ENCODE measurements around the gene SPSB2. TPM values are rescaled to one million over a fixed set of nuclear protein-coding genes. Genes with fewer than 3 reads are reported as not detected.

Gene SPSB2
- total and polyA plus RNA-seq, 11 donors, result 2.3 to 6.6 (median 3.5) TPM

GRCh38 chr12:6823182-6824084 is 49.7 kb downstream of the SPSB2 start:
- H3K27ac ChIP-seq, result no peak overlapping the region
- H3K4me3 ChIP-seq, result no peak overlapping the region
- peaks cover 0 to 43% (median 27%) of the 10 kb centered on the region in 12 donors for H3K4me1 ChIP-seq
- H3K27me3 ChIP-seq, result peaks cover 0 to 16% (median 0%) of the 10 kb centered on the region in 9 donors
- DNase-seq, result peak in 1 of 5 donors; percentile 17
- no peaks in the 10 kb centered on the region for H3K9me3 ChIP-seq
- WGBS, 4 donors, result 68 to 85% (median 80%) methylated on average over 5 to 12 of the region's 12 CpGs
- intact Hi-C loops (cut with DNase I), result loop anchor here in 5 of 10 donors (2.0 to 10.0 kb wide), 5 partner anchors 45 to 209 kb away; partner anchors contain the start of genes LAG3 (in 1 of the 5) and MLF2 (in 1 of the 5)
- H3K36me3 ChIP-seq, result peaks cover 0 to 5% (median 0%) of the 10 kb centered on the region in 9 donors
- no peak for ATAC-seq
- no peak for TF ChIP-seq POLR2A (IDR thresholded peaks at IDR 0.05)
- no peak for TF ChIP-seq CTCF (IDR thresholded peaks at IDR 0.05)

- 64 to 71% (median 68%) methylated on average over 7 of the region's 7 CpGs for WGBS, 4 donors
- H3K9me3 ChIP-seq, result no peaks in the 10 kb centered on the region
- H3K27ac ChIP-seq, result peak overlapping the region in 2 of 12 donors; percentile 64 to 70
- ATAC-seq (no peak), DNase-seq (no peak)
- H3K36me3 ChIP-seq, result peaks cover 0 to 8% (median 0%) of the 10 kb centered on the region in 9 donors
- peak overlapping the region in 9 of 12 donors; percentile 51 to 67 (median 59) for H3K4me3 ChIP-seq
- peaks cover 0 to 40% (median 25%) of the 10 kb centered on the region in 12 donors for H3K4me1 ChIP-seq
- peaks cover 0 to 12% (median 0%) of the 10 kb centered on the region in 9 donors for H3K27me3 ChIP-seq
- no peak for TF ChIP-seq CTCF (IDR thresholded peaks at IDR 0.05)
- no peak for TF ChIP-seq POLR2A (IDR thresholded peaks at IDR 0.05)
- intact Hi-C loops (cut with DNase I), result loop anchor here in 3 of 10 donors (5.0 to 10.0 kb wide), 4 partner anchors 48 to 208 kb away; partner anchors contain the start of genes LAG3 (in 1 of the 3) and MLF2 (in 1 of the 3)
These were observed 50.5 kb downstream of the SPSB2 start for GRCh38 chr12:6822426-6823135.

GRCh38 chr12:6821591-6822425 is 51.3 kb downstream of the SPSB2 start, which contains the start of gene GPR162:
Gene GPR162, plus strand, starts transcription at chr12:6821821. Its CDS starts 2,078 bp downstream, at chr12:6823899.
- Histone ChIP-seq H3K4me1 (peaks cover 0 to 32% (median 19%) of the 10 kb centered on the region in 12 donors), H3K27me3 (peaks cover 0 to 12% (median 0%) of the 10 kb centered on the region in 9 donors), H3K36me3 (peaks cover 0 to 8% (median 0%) of the 10 kb centered on the region in 9 donors), H3K9me3 (no peaks in the 10 kb centered on the region), H3K4me3 (peak within 1 kb of the TSS; percentile 34 to 67 (median 58)), H3K27ac (peak within 1 kb of the TSS in 11 of 12 donors; percentile 28 to 73 (median 64))
- DNase-seq (peak in 4 of 5 donors; percentile 76 to 81 (median 77)), ATAC-seq (peak; percentile 6 to 66 (median 55))
- WGBS, 4 donors, result 1% methylated on average over 22 to 28 of the region's 28 CpGs
- intact Hi-C loops (cut with DNase I), result loop anchor here in 3 of 10 donors (5.0 to 10.0 kb wide), 4 partner anchors 47 to 207 kb away; partner anchors contain the start of genes LAG3 (in 1 of the 3) and MLF2 (in 1 of the 3)
- no peak for TF ChIP-seq CTCF (IDR thresholded peaks at IDR 0.05)
- no peak for TF ChIP-seq POLR2A (IDR thresholded peaks at IDR 0.05)

Other genes starting within 250 kb of the SPSB2 start
- 10 to 100 TPM in 1 of 9 donors, 1 to 10 TPM in 8; 3.7 to 11.7 (median 4.8) TPM for gene LPAR5, start 237.3 kb downstream of the SPSB2 start, total RNA-seq
- gene LPAR5, start 237.3 kb downstream of the SPSB2 start, polyA plus RNA-seq, result 1 to 10 TPM; 3.5 to 4.7 TPM
- 1 to 10 TPM in 4 of 9 donors, under 1 TPM in 4, not detected in 1; 0.32 to 7.2 (median 0.99) TPM for gene ACRBP, start 225.9 kb downstream of the SPSB2 start, total RNA-seq
- under 1 TPM; 0.34 to 0.60 TPM for gene ACRBP, start 225.9 kb downstream of the SPSB2 start, polyA plus RNA-seq
- 10 to 100 TPM; 17.4 to 39.0 (median 24.7) TPM for gene ING4, start 210.2 kb downstream of the SPSB2 start, total RNA-seq
- gene ING4, start 210.2 kb downstream of the SPSB2 start, polyA plus RNA-seq, result 10 to 100 TPM; 14.6 to 23.6 TPM
- 10 to 100 TPM; 19.4 to 38.1 (median 25.2) TPM for gene ZNF384, start 183.9 kb downstream of the SPSB2 start, total RNA-seq
- gene ZNF384, start 183.9 kb downstream of the SPSB2 start, polyA plus RNA-seq, result 10 to 100 TPM; 15.0 to 29.7 TPM
- under 1 TPM in 3 of 9 donors, not detected in 6; 0.11 to 0.32 (median 0.22) TPM for gene PIANP, start 172.5 kb downstream of the SPSB2 start, total RNA-seq
- gene PIANP, start 172.5 kb downstream of the SPSB2 start, polyA plus RNA-seq, result under 1 TPM; 0.15 to 0.28 TPM
- gene COPS7A, start 149.3 kb downstream of the SPSB2 start, total RNA-seq, result 10 to 100 TPM; 56.7 to 96.4 (median 82.6) TPM
- 100 to 1,000 TPM in 1 of 2 donors, 10 to 100 TPM in 1; 54.1 to 108 TPM for gene COPS7A, start 149.3 kb downstream of the SPSB2 start, polyA plus RNA-seq
- 100 to 1,000 TPM; 126 to 207 (median 152) TPM for gene MLF2, start 120.2 kb downstream of the SPSB2 start, total RNA-seq
- 100 to 1,000 TPM; 136 to 231 TPM for gene MLF2, start 120.2 kb downstream of the SPSB2 start, polyA plus RNA-seq
- gene PTMS, start 106.9 kb downstream of the SPSB2 start, total RNA-seq, result 100 to 1,000 TPM in 5 of 9 donors, 10 to 100 TPM in 4; 72.9 to 227 (median 100) TPM
- 100 to 1,000 TPM; 274 to 331 TPM for gene PTMS, start 106.9 kb downstream of the SPSB2 start, polyA plus RNA-seq
- 1 to 10 TPM in 2 of 9 donors, under 1 TPM in 3, not detected in 4; 0.10 to 1.5 (median 0.43) TPM for gene LAG3, start 100.8 kb downstream of the SPSB2 start, total RNA-seq
- gene LAG3, start 100.8 kb downstream of the SPSB2 start, polyA plus RNA-seq, result under 1 TPM; 0.03 to 0.34 TPM
- gene CD4, start 83.8 kb downstream of the SPSB2 start, total RNA-seq, result 10 to 100 TPM in 2 of 9 donors, 1 to 10 TPM in 7; 3.0 to 71.9 (median 5.4) TPM
- gene CD4, start 83.8 kb downstream of the SPSB2 start, polyA plus RNA-seq, result 1 to 10 TPM; 1.1 to 3.2 TPM
- 1 to 10 TPM; 1.8 to 5.2 (median 2.9) TPM for gene GPR162, start 51.5 kb downstream of the SPSB2 start, total RNA-seq
- 1 to 10 TPM; 4.4 to 7.7 TPM for gene GPR162, start 51.5 kb downstream of the SPSB2 start, polyA plus RNA-seq
- 10 to 100 TPM in 7 of 9 donors, 1 to 10 TPM in 2; 4.2 to 26.7 (median 16.6) TPM for gene P3H3, start 44.9 kb downstream of the SPSB2 start, total RNA-seq
- 10 to 100 TPM; 11.5 to 29.9 TPM for gene P3H3, start 44.9 kb downstream of the SPSB2 start, polyA plus RNA-seq
- 10 to 100 TPM in 2 of 9 donors, 1 to 10 TPM in 6, under 1 TPM in 1; 0.64 to 12.4 (median 6.2) TPM for gene GNB3, start 32.4 kb downstream of the SPSB2 start, total RNA-seq
- 1 to 10 TPM; 1.9 to 6.2 TPM for gene GNB3, start 32.4 kb downstream of the SPSB2 start, polyA plus RNA-seq
- 1 to 10 TPM in 1 of 9 donors, under 1 TPM in 7, not detected in 1; 0.44 to 8.3 (median 0.96) TPM for gene CDCA3, start 22.0 kb downstream of the SPSB2 start, total RNA-seq
- under 1 TPM; 0.42 to 0.65 TPM for gene CDCA3, start 22.0 kb downstream of the SPSB2 start, polyA plus RNA-seq
- 10 to 100 TPM; 42.0 to 96.8 (median 61.6) TPM for gene USP5, start 21.2 kb downstream of the SPSB2 start, total RNA-seq
- 10 to 100 TPM; 23.4 to 52.8 TPM for gene USP5, start 21.2 kb downstream of the SPSB2 start, polyA plus RNA-seq
- gene TPI1, start 5.8 kb downstream of the SPSB2 start, total RNA-seq, result 1,000 to 10,000 TPM in 1 of 9 donors, 100 to 1,000 TPM in 8; 600 to 1,024 (median 730) TPM
- gene TPI1, start 5.8 kb downstream of the SPSB2 start, polyA plus RNA-seq, result 1,000 to 10,000 TPM in 1 of 2 donors, 100 to 1,000 TPM in 1; 648 to 1,605 TPM
- gene LRRC23, start 31.5 kb upstream of the SPSB2 start, total RNA-seq, result 10 to 100 TPM in 5 of 9 donors, 1 to 10 TPM in 4; 8.2 to 15.1 (median 10.3) TPM
- 10 to 100 TPM; 14.8 to 15.3 TPM for gene LRRC23, start 31.5 kb upstream of the SPSB2 start, polyA plus RNA-seq
- gene ENO2, start 41.3 kb upstream of the SPSB2 start, total RNA-seq, result 10 to 100 TPM in 6 of 9 donors, 1 to 10 TPM in 3; 4.6 to 30.9 (median 11.6) TPM
- 10 to 100 TPM; 10.4 to 22.1 TPM for gene ENO2, start 41.3 kb upstream of the SPSB2 start, polyA plus RNA-seq
- gene ATN1, start 54.7 kb upstream of the SPSB2 start, total RNA-seq, result 10 to 100 TPM; 38.4 to 82.9 (median 67.2) TPM
- gene ATN1, start 54.7 kb upstream of the SPSB2 start, polyA plus RNA-seq, result 10 to 100 TPM; 61.3 to 65.6 TPM
- not detected for gene RNU7-1, start 70.5 kb upstream of the SPSB2 start, total RNA-seq
- not detected for gene RNU7-1, start 70.5 kb upstream of the SPSB2 start, polyA plus RNA-seq
- 100 to 1,000 TPM; 108 to 394 (median 167) TPM for gene C12orf57, start 70.7 kb upstream of the SPSB2 start, total RNA-seq
- 100 to 1,000 TPM; 258 to 460 TPM for gene C12orf57, start 70.7 kb upstream of the SPSB2 start, polyA plus RNA-seq
- 10 to 100 TPM in 2 of 9 donors, 1 to 10 TPM in 7; 3.5 to 63.2 (median 5.9) TPM for gene PTPN6, start 78.1 kb upstream of the SPSB2 start, total RNA-seq
- 1 to 10 TPM; 6.6 to 6.7 TPM for gene PTPN6, start 78.1 kb upstream of the SPSB2 start, polyA plus RNA-seq
- 100 to 1,000 TPM; 128 to 189 (median 152) TPM for gene PHB2, start 97.4 kb upstream of the SPSB2 start, total RNA-seq
- 100 to 1,000 TPM; 112 to 192 TPM for gene PHB2, start 97.4 kb upstream of the SPSB2 start, polyA plus RNA-seq
- 10 to 100 TPM; 24.2 to 43.1 (median 35.9) TPM for gene EMG1, start 97.6 kb upstream of the SPSB2 start, total RNA-seq
- gene EMG1, start 97.6 kb upstream of the SPSB2 start, polyA plus RNA-seq, result 10 to 100 TPM; 23.0 to 38.2 TPM
- gene LPCAT3, start 145.2 kb upstream of the SPSB2 start, total RNA-seq, result 10 to 100 TPM; 19.9 to 66.3 (median 46.8) TPM
- 10 to 100 TPM; 26.9 to 43.4 TPM for gene LPCAT3, start 145.2 kb upstream of the SPSB2 start, polyA plus RNA-seq
- gene C1S, start 187.4 kb upstream of the SPSB2 start, total RNA-seq, result 100 to 1,000 TPM in 2 of 9 donors, 10 to 100 TPM in 7; 31.9 to 247 (median 74.2) TPM
- gene C1S, start 187.4 kb upstream of the SPSB2 start, polyA plus RNA-seq, result 10 to 100 TPM; 30.1 to 36.4 TPM
- gene C1R, start 219.1 kb upstream of the SPSB2 start, total RNA-seq, result 100 to 1,000 TPM in 5 of 9 donors, 10 to 100 TPM in 4; 42.6 to 343 (median 107) TPM
- gene C1R, start 219.1 kb upstream of the SPSB2 start, polyA plus RNA-seq, result 10 to 100 TPM; 49.1 to 98.5 TPM
- 10 to 100 TPM in 3 of 9 donors, 1 to 10 TPM in 6; 5.4 to 27.1 (median 7.9) TPM for gene C1RL, start 235.9 kb upstream of the SPSB2 start, total RNA-seq
- 1 to 10 TPM; 7.9 to 9.8 TPM for gene C1RL, start 235.9 kb upstream of the SPSB2 start, polyA plus RNA-seq

Measured in heart left ventricle (tissue), 16 donors.